Mesendoderm (in vitro differentiated cells): ENCODE data around the gene DHRS9.

Experiments
- DNase-seq: peaks from one replicate; pipeline ENCODE4 v3.0.0; 2013
- H2AK5ac ChIP-seq: 2 replicates; pipeline ENCODE4 v1.6.1; 2013; ENCODE audit warnings: low read length, inconsistent platforms
- H2BK120ac ChIP-seq: 2 replicates; pipeline ENCODE4 v1.6.1; 2013; ENCODE audit warnings: low read depth, mild to moderate bottlenecking, low read length, moderate library complexity, mixed read lengths
- H2BK15ac ChIP-seq: replicated peaks from 2 replicates; pipeline ENCODE4 v1.6.1; 2013; ENCODE audit warnings: low read depth, mild to moderate bottlenecking, moderate library complexity
- H2BK5ac ChIP-seq: 2 replicates; pipeline ENCODE4 v1.6.1; 2013; ENCODE audit warnings: low read length, inconsistent platforms
- H3K18ac ChIP-seq: 2 replicates; pipeline ENCODE4 v1.6.1; 2013; ENCODE audit warnings: mild to moderate bottlenecking, low read length, mixed read lengths
- H3K23ac ChIP-seq: one replicate; pipeline ENCODE4 v1.6.1; 2013; ENCODE audit warnings: low read length
- H3K27ac ChIP-seq: 2 replicates; pipeline ENCODE4 v1.5.1; 2013; ENCODE audit warnings: low read depth, mild to moderate bottlenecking, inconsistent platforms, low read length, moderate library complexity
- H3K27me3 ChIP-seq: 2 replicates; pipeline ENCODE4 v1.6.1; 2013; ENCODE audit warnings: low read length, control low read depth, mild to moderate bottlenecking, inconsistent platforms; ENCODE audit not compliant: insufficient read depth, poor library complexity
- H3K36me3 ChIP-seq: 2 replicates; pipeline ENCODE4 v1.6.1; 2013; ENCODE audit warnings: low read length, inconsistent platforms; ENCODE audit not compliant: control insufficient read depth, insufficient read depth
- H3K4ac ChIP-seq: one replicate; pipeline ENCODE4 v1.6.1; 2013; ENCODE audit warnings: low read depth, mild to moderate bottlenecking, low read length, moderate library complexity
- H3K4me1 ChIP-seq: 2 replicates; pipeline ENCODE4 v1.6.1; 2013; ENCODE audit warnings: low read depth, low read length, inconsistent platforms; ENCODE audit not compliant: control insufficient read depth
- H3K4me2 ChIP-seq: 2 replicates; pipeline ENCODE4 v1.6.1; 2013; ENCODE audit warnings: low read length
- H3K4me3 ChIP-seq: 2 replicates; pipeline ENCODE4 v1.5.1; 2013; ENCODE audit warnings: mild to moderate bottlenecking, low read length
- H3K56ac ChIP-seq: one replicate; pipeline ENCODE4 v1.6.1; 2013; ENCODE audit warnings: low read length
- H3K79me1 ChIP-seq: 2 replicates; pipeline ENCODE4 v1.6.1; 2013; ENCODE audit warnings: low read length, inconsistent platforms
- H3K79me2 ChIP-seq: 2 replicates; pipeline ENCODE4 v1.6.1; 2013; ENCODE audit warnings: mild to moderate bottlenecking, low read length; ENCODE audit not compliant: control insufficient read depth, insufficient read depth
- H3K9ac ChIP-seq: 2 replicates; pipeline ENCODE4 v1.6.1; 2013; ENCODE audit warnings: low read length, inconsistent platforms
- H4K5ac ChIP-seq: one replicate; pipeline ENCODE4 v1.6.1; 2013; ENCODE audit warnings: low read length
- H4K8ac ChIP-seq: one replicate; pipeline ENCODE4 v1.6.1; 2013; ENCODE audit warnings: low read depth, mild to moderate bottlenecking, control low read depth, low read length, moderate library complexity
- WGBS: extraction: QIAGEN DNeasy Blood & Tissue Kit; methylation state at CpG from one replicate; pipeline ENCODE4 v1.1.7; 2013; ENCODE audit warnings: low lambda C conversion rate, missing lambda C conversion rate; ENCODE audit not compliant: insufficient coverage; ENCODE audit errors: extremely low coverage; 5-methylcytosine and 5-hydroxymethylcytosine counted together

The DHRS9 gene

DNA sequence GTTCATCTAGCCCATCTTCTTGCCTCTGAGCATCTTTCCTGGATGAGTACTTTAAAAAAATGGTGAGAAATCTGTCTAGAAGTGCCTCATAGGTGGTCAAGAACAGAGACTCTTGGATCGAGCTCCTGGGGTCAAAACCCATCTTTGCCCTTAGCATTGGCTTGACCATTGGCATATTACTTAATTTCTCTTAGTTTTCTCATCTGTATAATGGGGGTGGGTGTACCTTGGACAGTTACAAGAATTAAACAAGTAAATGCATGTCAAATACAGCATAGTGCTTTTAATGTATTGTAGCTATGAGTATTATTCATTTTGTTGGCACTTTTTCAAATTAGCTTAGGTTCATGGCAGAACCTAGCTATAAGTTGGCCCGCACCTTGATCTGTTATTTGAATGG, 36.8 kb downstream of the DHRS9 start:
- WGBS = no CpG with 5 or more reads among the region's 2 CpGs

DNA sequence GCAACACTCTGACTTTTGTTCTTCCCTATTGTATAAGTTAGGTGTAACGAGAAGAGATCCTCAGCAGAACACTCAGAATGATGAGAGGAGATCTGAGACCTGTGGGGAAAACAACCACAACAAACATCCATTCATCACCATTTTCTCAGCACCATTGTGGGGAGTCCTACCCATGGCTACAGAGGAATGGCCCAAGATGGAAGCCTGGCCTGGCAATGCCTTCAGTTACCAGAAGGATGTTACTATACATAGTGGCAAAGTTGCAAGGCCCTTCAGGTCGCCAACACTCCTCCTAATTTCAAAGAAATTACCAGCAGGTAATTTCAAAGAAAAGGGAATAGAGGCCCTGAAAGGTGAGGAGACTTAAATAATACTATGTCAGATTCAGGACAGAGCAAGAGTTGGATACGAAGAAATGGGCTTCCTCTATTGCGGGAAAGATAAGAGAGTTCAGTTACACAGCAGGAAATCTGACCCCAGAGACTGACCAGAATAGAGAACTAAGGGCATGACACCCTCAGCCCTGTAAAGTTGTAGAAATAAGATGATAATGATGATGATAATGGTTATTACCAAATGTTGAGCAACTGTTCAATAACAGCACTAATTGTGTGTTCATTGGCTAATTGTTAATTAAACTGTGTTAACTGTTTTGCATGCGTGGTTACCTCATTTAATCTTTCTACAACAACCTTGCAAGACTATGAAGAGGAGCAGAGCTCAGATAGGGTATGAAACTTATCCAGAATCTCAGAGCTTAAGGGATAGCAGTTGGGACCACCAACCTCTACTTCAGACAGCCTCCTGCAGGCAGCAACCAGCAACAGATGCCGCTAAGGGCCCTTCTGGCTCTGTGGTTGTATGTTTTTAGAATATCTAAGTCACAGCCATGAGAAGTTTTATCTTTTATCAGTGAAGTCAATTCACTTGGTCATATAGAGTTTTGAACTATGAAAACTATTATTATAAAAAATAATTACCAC, 37.5 kb downstream of the DHRS9 start:
- no peak overlapping the region for H3K18ac ChIP-seq
- H3K56ac ChIP-seq = no peak overlapping the region
- H3K23ac ChIP-seq = no peak overlapping the region
- no peaks in the 10 kb centered on the region for H3K79me2 ChIP-seq
- H4K5ac ChIP-seq = no peak overlapping the region
- H3K79me1 ChIP-seq = no peaks in the 10 kb centered on the region
- DNase-seq = no peak
- no peak overlapping the region for H3K9ac ChIP-seq
- no CpG with 5 or more reads among the region's 6 CpGs for WGBS
- H3K36me3 ChIP-seq = no peaks in the 10 kb centered on the region
- no peaks in the 10 kb centered on the region for H3K4me1 ChIP-seq
- no peak overlapping the region for H2BK15ac ChIP-seq
- H3K4me3 ChIP-seq = no peak overlapping the region
- no peak overlapping the region for H3K4ac ChIP-seq
- H2BK120ac ChIP-seq = no peak overlapping the region
- no peak overlapping the region for H2AK5ac ChIP-seq
- H3K4me2 ChIP-seq = no peak overlapping the region
- H2BK5ac ChIP-seq = no peak overlapping the region
- H4K8ac ChIP-seq = no peak overlapping the region
- no peaks in the 10 kb centered on the region for H3K27me3 ChIP-seq
- no peak overlapping the region for H3K27ac ChIP-seq

More for the DNA sequence above, 36.8 kb downstream of the DHRS9 start:
- Histone ChIP-seq H2BK120ac (no peak overlapping the region), H3K4me3 (no peak overlapping the region), H3K4me1 (no peaks in the 10 kb centered on the region), H3K36me3 (no peaks in the 10 kb centered on the region), H3K56ac (no peak overlapping the region), H3K4ac (no peak overlapping the region), H2BK15ac (no peak overlapping the region), H3K4me2 (no peak overlapping the region), H2BK5ac (no peak overlapping the region), H3K27me3 (no peaks in the 10 kb centered on the region), H3K27ac (no peak overlapping the region), H3K79me2 (no peaks in the 10 kb centered on the region), H3K79me1 (no peaks in the 10 kb centered on the region), H2AK5ac (no peak overlapping the region), H3K9ac (no peak overlapping the region), H3K23ac (no peak overlapping the region), H3K18ac (no peak overlapping the region), H4K5ac (no peak overlapping the region), H4K8ac (no peak overlapping the region)
- DNase-seq = no peak

DNA sequence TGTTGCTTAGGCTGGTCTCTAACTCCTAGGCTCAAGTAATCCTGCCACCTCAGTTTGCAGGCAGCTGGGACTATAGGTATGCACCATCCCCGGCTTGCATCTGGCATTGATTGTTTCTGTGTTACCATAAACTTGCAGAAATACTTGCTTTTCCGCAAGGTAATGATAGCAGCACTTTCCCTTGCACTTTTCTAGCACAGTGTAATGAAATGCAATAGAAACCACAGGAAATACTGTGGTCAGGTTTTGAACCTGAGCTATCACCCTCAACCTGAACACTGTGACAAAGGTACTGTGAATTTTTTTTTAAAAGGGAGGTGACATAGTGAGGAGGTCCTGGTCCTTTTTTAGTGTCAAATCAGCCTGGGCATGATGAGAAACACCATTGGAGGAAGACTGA, 38.3 kb downstream of the DHRS9 start:
- Histone ChIP-seq H3K27ac (no peak overlapping the region), H3K18ac (no peak overlapping the region), H3K4me3 (no peak overlapping the region), H3K27me3 (no peaks in the 10 kb centered on the region), H4K8ac (no peak overlapping the region), H3K79me1 (no peaks in the 10 kb centered on the region), H4K5ac (no peak overlapping the region), H3K9ac (no peak overlapping the region), H3K36me3 (no peaks in the 10 kb centered on the region), H3K4me1 (no peaks in the 10 kb centered on the region), H2AK5ac (no peak overlapping the region), H3K79me2 (no peaks in the 10 kb centered on the region), H3K56ac (no peak overlapping the region), H3K23ac (no peak overlapping the region), H2BK120ac (no peak overlapping the region), H2BK5ac (no peak overlapping the region), H3K4ac (no peak overlapping the region), H2BK15ac (no peak overlapping the region), H3K4me2 (no peak overlapping the region)
- no peak for DNase-seq
- WGBS = no CpG with 5 or more reads among the region's 2 CpGs

DNA sequence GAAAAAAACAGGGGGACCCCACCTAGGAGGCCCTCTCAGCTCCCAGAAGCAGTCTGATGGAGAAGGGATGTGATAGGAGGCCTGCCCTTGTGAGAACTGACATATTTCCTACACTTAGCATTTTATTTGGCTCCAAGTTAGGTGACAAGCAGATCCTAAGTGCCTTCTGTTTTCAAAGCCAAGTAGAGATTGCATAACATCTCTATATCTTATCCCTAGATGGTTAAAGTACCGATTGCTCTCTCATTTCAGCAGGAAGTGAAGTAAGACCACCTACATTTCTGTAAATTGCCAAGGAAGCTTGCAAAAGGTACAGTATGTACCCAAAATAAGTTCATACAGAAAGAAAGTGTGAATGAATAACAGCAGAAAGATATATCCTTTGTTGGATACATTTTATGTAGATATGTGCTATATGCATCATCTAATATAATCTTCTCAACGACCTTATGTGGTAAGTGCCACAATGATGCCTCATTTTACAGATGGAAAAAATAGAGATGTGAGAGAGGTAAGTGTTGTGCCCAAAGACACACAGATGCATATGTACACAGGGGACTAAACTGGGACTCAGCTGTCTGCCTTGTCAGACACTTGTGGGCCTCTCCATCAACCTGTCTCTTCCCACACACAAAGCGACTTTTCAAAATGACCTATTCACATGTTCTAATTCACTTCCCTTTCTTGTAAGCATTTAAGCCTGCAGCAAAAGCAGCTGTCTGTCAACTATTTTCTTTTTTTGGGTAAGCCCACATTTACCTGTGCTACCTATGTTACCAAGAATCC, 38.9 kb downstream of the DHRS9 start:
- no peak overlapping the region for H3K4ac ChIP-seq
- H3K4me2 ChIP-seq = no peak overlapping the region
- WGBS = no CpG with 5 or more reads among the region's 3 CpGs
- H3K79me2 ChIP-seq = no peaks in the 10 kb centered on the region
- H3K4me3 ChIP-seq = no peak overlapping the region
- H4K5ac ChIP-seq = no peak overlapping the region
- no peak for DNase-seq
- no peak overlapping the region for H2BK120ac ChIP-seq
- H4K8ac ChIP-seq = no peak overlapping the region
- H3K27me3 ChIP-seq = no peaks in the 10 kb centered on the region
- H3K27ac ChIP-seq = no peak overlapping the region
- no peaks in the 10 kb centered on the region for H3K79me1 ChIP-seq
- H3K23ac ChIP-seq = no peak overlapping the region
- H3K9ac ChIP-seq = no peak overlapping the region
- no peak overlapping the region for H2AK5ac ChIP-seq
- H3K56ac ChIP-seq = no peak overlapping the region
- H3K18ac ChIP-seq = no peak overlapping the region
- no peak overlapping the region for H2BK15ac ChIP-seq
- H3K4me1 ChIP-seq = no peaks in the 10 kb centered on the region
- H3K36me3 ChIP-seq = no peaks in the 10 kb centered on the region
- H2BK5ac ChIP-seq = no peak overlapping the region

DNA sequence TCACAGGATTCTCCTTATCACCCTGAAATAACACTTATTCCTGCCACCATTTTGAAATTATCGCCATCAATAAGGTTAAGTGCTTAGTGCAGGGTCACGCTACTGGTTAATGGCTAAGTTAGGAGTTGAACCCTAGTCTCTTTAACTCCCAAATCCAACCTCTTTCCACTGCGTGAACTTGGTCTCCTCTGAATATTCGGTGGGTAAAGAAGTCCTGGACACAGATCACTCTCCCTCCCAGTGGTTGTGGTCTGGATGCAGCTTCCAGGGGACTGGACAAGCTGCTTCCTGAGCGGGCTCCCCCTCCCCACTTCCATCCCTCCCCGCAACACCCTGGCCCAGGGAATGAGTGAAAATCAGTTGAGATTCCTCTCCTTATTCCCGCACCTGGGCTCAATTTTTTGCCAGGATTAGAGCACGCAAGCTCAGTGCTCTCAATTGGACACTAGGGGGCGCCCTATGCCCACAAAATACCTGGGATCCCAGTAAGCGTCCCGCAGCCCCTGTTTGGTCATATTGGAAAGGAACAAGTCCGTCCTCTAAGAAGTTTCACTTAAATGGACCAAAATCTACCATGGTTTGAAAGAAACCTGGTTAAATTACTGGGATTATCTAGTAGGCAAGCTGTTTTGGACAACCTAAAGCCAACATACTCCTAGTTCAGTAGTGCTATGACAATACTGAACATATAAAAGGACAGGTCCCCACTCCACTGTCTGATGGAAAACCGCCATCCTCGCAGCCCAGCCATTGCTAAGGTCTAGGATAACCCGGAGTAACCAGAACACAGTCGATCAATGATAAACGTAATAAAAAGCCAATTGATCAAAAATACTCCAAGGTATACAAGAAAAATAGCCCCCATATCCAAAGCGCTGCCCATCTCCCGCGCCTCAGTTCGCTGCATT, 40.4 kb downstream of the DHRS9 start:
- Histone ChIP-seq H2AK5ac (no peak overlapping the region), H3K9ac (no peak overlapping the region), H3K36me3 (no peaks in the 10 kb centered on the region), H3K27ac (no peak overlapping the region), H2BK15ac (no peak overlapping the region), H4K5ac (no peak overlapping the region), H3K4me1 (no peaks in the 10 kb centered on the region), H3K18ac (no peak overlapping the region), H3K4me3 (no peak overlapping the region), H3K4me2 (no peak overlapping the region), H3K23ac (no peak overlapping the region), H3K27me3 (no peaks in the 10 kb centered on the region), H2BK5ac (no peak overlapping the region), H3K4ac (no peak overlapping the region), H2BK120ac (no peak overlapping the region), H3K79me2 (no peaks in the 10 kb centered on the region), H4K8ac (no peak overlapping the region), H3K79me1 (no peaks in the 10 kb centered on the region), H3K56ac (peak overlapping the region; percentile 44)
- no CpG with 5 or more reads among the region's 21 CpGs for WGBS
- peak; percentile 86 for DNase-seq
